T-helper 2 cell treated with Interferon-gamma antibody and Interleukin-4, amounts not matched to agents 5 μg/mL and 100 μg/mL, for 36 hours (primary cell): Measurements from ENCODE around the gene ASS1.

Source experiments
- DNase-seq: peaks from one replicate; pipeline ENCODE4 v3.0.0; 2021; ENCODE audit warnings: low spot score
- H3K27ac Mint-ChIP-seq: one replicate; pipeline ENCODE4 v1.8.0; 2021; ENCODE audit warnings: mild to moderate bottlenecking, mixed read lengths
- H3K27me3 Mint-ChIP-seq: one replicate; pipeline ENCODE4 v1.8.0; 2021; ENCODE audit warnings: low read depth, mixed read lengths
- H3K36me3 Mint-ChIP-seq: one replicate; pipeline ENCODE4 v1.8.0; 2021; ENCODE audit warnings: low read depth, mixed read lengths
- H3K4me1 Mint-ChIP-seq: one replicate; pipeline ENCODE4 v1.8.0; 2021; ENCODE audit warnings: low read depth, mixed read lengths
- H3K4me3 Mint-ChIP-seq: one replicate; pipeline ENCODE4 v1.8.0; 2022; ENCODE audit warnings: mild to moderate bottlenecking, moderate library complexity, mixed read lengths
- H3K9me3 Mint-ChIP-seq: one replicate; pipeline ENCODE4 v1.8.0; 2021; ENCODE audit warnings: mixed read lengths

Gene ASS1

DNA sequence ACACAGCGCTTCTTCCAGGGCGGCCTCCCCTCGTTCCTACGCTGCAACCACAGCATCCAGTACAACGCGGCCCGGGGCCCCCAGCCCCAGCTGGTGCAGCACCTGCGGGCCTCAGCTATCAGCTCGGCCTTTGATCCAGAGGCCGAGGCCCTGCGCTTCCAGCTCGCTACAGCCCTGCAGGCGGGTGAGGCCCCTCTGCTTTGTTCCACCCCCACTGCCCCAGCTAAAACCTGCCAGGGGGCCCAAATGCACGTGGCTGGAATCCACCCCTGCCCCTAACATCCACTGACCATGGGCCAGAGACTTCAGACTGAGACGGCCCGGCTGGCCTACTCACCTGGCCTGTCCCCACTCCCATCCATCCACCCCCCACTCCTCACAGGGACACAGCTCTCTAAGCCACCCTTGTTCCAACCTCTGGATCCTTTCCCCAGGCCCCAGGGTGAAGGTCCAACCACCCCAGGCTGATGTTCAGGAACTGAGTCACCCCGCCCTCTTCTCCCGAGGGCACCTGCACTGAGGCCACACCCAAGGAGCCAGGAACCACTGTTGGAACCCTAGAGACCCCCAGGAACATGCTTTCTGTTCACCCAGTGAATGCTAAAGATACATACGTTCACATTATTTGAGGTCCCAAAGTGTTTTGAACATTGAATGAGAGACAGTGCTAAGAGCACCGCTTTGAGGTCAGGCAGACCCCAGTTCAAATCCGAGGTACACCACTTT lies 18.9 kb upstream of the ASS1 start:
- no peaks in the 10 kb centered on the region for H3K36me3 Mint-ChIP-seq
- no peaks in the 10 kb centered on the region for H3K4me1 Mint-ChIP-seq
- H3K27me3 Mint-ChIP-seq, result peaks cover 2% of the 10 kb centered on the region
- DNase-seq, result no peak
- no peaks in the 10 kb centered on the region for H3K9me3 Mint-ChIP-seq
- H3K4me3 Mint-ChIP-seq, result no peak overlapping the region
- no peak overlapping the region for H3K27ac Mint-ChIP-seq

DNA sequence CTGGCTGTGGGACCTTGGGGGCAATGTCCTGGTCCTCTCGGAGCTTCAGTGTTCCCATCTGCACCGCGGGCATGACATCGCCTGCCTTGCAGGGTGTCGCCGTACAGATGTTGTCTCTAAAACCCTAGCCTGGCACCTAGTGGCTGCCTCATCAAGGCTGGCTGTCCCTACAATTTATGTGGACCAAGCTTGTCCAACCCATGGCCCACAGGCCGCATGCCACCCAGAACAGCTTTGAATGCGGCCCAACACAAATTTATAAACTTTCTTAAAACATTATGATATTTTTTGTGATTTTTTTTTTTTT lies 18.3 kb upstream of the ASS1 start:
- H3K4me3 Mint-ChIP-seq, result no peak overlapping the region
- H3K4me1 Mint-ChIP-seq, result no peaks in the 10 kb centered on the region
- H3K9me3 Mint-ChIP-seq, result no peaks in the 10 kb centered on the region
- peaks cover 2% of the 10 kb centered on the region for H3K27me3 Mint-ChIP-seq
- H3K36me3 Mint-ChIP-seq, result no peaks in the 10 kb centered on the region
- no peak for DNase-seq
- H3K27ac Mint-ChIP-seq, result no peak overlapping the region

DNA sequence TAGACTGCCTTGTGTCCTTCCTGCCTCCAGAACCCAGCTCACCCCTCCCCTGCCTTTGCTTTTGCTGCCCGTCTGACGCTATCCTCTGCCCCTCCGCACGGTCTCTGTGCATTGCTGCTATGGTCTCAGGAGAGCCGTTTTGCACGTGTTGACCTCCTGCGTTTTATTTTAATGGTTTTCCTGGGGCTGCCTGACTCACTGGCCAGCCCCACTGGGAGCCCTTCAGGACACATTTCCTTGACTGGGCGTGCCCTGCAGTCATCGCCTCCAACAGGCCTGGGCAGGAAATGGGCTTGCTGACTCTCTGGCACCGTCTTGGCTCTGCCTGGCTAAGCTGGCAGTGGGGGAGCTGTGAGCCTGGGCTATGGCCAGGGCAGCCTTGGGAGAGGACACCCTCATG lies 17.9 kb upstream of the ASS1 start:
- H3K4me3 Mint-ChIP-seq, result no peak overlapping the region
- no peaks in the 10 kb centered on the region for H3K36me3 Mint-ChIP-seq
- H3K27ac Mint-ChIP-seq, result no peak overlapping the region
- no peak for DNase-seq
- no peaks in the 10 kb centered on the region for H3K9me3 Mint-ChIP-seq
- H3K27me3 Mint-ChIP-seq, result peaks cover 2% of the 10 kb centered on the region
- no peaks in the 10 kb centered on the region for H3K4me1 Mint-ChIP-seq

DNA sequence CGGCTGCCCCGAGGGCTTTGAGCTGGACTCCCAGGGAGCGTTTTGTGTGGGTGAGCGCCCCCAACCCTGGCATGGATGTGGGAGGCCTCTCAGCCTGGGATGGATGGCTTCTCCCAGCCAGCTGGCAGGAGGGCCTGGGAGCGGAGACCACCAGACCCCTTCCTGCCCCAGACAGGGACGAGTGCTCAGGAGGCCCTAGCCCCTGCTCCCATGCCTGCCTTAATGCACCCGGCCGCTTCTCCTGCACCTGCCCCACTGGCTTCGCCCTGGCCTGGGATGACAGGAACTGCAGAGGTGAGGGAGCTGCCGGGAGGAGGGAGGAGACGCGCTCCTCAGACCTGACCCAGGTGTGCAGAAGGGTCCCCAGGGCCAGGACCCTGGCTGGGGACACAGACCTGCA lies 17.4 kb upstream of the ASS1 start:
- DNase-seq, result no peak
- Mint-ChIP-seq H3K9me3 (no peaks in the 10 kb centered on the region), H3K27me3 (peaks cover 4% of the 10 kb centered on the region), H3K36me3 (no peaks in the 10 kb centered on the region), H3K4me3 (no peak overlapping the region), H3K4me1 (no peaks in the 10 kb centered on the region), H3K27ac (no peak overlapping the region)

DNA sequence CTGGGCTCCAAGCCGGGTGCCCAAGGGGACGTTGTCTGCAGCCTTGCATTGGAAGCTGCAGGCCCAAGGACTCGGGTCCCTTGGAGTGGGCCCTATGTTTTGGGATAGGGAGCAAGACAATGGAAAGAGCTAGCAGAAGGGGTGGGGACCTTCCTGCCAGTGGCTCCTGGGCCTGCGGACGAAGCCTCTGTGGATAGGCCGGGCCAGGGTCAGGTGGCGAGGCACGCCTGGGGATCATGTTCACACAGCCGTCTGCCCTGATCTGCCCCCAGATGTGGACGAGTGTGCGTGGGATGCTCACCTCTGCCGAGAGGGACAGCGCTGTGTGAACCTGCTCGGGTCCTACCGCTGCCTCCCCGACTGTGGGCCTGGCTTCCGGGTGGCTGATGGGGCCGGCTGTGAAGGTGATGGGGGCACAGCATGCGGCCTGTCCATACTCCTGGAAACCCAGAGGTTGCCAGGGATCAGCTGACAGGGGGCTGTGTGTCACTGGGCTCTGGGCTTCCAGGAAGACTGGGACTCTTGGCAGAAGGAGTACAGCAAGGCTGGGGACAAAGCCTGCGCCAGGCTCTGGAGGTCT lies 16.6 kb upstream of the ASS1 start:
- DNase-seq, result no peak
- Mint-ChIP-seq H3K27ac (no peak overlapping the region), H3K36me3 (no peaks in the 10 kb centered on the region), H3K9me3 (no peaks in the 10 kb centered on the region), H3K27me3 (peaks cover 12% of the 10 kb centered on the region), H3K4me3 (no peak overlapping the region), H3K4me1 (no peaks in the 10 kb centered on the region)

DNA sequence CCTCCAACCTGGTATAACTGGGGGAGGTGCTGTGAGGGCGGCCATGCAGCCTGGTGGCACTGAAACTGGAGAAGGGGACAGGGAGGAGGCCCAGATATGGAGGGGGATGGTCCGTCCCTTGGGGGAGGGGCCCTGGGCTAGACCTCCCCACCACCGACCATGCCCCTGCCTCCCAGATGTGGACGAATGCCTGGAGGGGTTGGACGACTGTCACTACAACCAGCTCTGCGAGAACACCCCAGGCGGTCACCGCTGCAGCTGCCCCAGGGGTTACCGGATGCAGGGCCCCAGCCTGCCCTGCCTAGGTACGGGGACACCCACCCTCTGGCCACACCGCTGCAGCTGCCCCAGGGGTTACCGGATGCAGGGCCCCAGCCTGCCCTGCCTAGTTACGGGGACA lies 15.4 kb upstream of the ASS1 start:
- Mint-ChIP-seq H3K36me3 (no peaks in the 10 kb centered on the region), H3K27me3 (peaks cover 20% of the 10 kb centered on the region), H3K4me1 (no peaks in the 10 kb centered on the region), H3K9me3 (no peaks in the 10 kb centered on the region), H3K27ac (no peak overlapping the region), H3K4me3 (no peak overlapping the region)
- no peak for DNase-seq

DNA sequence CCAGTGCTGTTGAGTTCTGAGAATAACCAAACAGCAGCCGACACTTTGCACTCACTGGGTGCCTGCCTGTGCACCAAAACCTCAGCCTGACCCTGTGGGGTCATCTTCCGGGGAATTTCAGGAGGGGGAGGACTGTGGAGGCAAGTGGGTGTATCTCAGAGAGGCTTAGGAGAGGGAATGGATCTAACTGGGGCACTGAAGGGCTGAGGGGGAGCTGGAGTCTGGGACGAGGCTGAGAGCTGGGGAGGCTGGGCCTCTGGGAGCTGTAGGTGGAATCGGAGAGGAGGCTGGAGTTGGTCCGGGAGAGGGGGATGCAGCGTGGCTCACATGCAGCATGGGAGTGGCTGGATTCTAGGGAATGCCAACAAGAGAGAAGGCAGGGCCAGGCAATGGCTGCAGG lies 14.9 kb upstream of the ASS1 start:
- Mint-ChIP-seq H3K27me3 (peaks cover 22% of the 10 kb centered on the region), H3K4me1 (no peaks in the 10 kb centered on the region), H3K36me3 (no peaks in the 10 kb centered on the region), H3K4me3 (no peak overlapping the region), H3K27ac (no peak overlapping the region), H3K9me3 (no peaks in the 10 kb centered on the region)
- DNase-seq, result no peak

DNA sequence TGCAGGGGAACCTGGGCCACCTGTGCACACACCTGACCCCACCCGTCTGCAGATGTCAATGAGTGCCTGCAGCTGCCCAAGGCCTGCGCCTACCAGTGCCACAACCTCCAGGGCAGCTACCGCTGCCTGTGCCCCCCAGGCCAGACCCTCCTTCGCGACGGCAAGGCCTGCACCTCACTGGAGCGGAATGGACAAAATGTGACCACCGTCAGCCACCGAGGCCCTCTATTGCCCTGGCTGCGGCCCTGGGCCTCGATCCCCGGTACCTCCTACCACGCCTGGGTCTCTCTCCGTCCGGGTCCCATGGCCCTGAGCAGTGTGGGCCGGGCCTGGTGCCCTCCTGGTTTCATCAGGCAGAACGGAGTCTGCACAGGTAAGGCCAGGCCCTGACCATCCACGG lies 14.5 kb upstream of the ASS1 start:
- H3K27me3 Mint-ChIP-seq, result peaks cover 24% of the 10 kb centered on the region
- DNase-seq, result no peak
- no peaks in the 10 kb centered on the region for H3K4me1 Mint-ChIP-seq
- no peak overlapping the region for H3K27ac Mint-ChIP-seq
- H3K9me3 Mint-ChIP-seq, result no peaks in the 10 kb centered on the region
- no peaks in the 10 kb centered on the region for H3K36me3 Mint-ChIP-seq
- H3K4me3 Mint-ChIP-seq, result no peak overlapping the region

DNA sequence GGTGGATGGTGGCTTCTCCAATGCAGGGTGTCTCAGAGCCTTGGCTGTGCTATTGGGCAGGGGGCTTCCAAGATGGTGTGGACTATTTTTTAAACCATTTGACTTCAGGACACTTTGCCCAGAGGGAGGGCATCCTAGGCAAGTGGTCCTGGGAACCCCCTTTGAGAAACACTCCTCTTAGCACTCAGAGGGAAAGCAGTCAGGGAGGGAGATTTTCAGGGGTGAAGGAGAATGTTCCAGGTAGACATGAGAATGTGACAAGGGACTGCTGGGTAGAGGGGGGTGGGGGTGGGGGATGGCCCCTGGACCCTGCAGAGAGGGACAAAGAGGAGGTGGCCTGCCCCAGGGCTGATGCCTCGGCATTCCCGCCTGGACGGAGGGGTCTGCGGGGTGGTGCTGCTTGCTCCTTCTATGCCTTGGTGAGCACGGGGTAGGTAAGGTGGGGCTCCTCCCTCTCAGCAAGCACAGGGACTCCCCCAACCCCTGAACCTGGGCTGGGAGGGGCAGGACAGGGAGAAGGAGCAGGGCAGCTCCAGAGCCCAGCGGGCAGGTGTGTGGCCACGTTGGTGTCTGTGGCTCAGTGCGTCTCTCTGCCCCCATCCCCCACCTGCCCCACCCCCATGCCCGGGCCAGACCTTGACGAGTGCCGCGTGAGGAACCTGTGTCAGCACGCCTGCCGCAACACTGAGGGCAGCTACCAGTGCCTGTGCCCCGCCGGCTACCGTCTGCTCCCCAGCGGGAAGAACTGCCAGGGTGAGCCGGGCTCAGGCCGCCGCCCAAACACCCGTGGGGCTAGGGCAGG lies 13.8 kb upstream of the ASS1 start:
- H3K27me3 Mint-ChIP-seq, result peaks cover 26% of the 10 kb centered on the region
- H3K36me3 Mint-ChIP-seq, result no peaks in the 10 kb centered on the region
- H3K9me3 Mint-ChIP-seq, result no peaks in the 10 kb centered on the region
- H3K4me1 Mint-ChIP-seq, result no peaks in the 10 kb centered on the region
- DNase-seq, result no peak
- H3K27ac Mint-ChIP-seq, result no peak overlapping the region
- no peak overlapping the region for H3K4me3 Mint-ChIP-seq

DNA sequence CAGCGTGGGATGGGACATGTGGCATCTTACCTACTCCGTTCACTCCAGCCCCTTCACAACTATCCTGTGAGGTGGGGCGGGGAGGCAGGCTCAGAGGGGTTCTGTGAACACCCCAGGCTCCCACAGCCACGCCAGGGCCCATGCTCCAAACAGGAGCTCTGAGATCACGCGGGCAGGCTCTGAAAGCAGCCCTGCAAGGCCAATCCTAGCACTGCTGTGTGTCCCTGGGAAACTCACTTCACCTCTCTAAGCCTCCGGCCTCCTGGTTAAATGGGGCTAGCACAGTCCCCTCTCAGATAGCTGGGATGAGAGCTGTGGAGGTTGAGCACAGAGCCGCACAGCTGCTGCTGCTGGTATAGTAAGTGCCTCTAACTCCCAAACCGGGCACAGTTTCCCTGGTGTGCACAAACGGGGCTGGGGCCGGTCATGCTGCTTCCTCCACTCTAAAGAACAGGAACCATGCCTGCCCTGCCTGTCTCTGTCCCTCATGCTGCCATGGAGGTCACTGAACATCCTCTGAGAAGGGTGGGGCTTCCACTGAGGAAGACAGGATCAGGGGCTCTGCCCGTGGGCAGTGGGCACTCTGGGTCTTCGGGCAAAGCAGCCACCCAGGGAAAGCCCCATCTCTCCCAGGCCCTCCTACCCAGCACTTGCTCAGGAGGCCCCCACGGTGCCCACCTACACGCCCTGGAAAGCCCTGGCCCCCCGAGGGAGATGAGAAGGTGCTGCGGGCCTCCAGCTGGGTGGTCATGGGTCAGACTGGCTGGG lies 13.0 kb upstream of the ASS1 start:
- H3K9me3 Mint-ChIP-seq, result no peaks in the 10 kb centered on the region
- H3K27me3 Mint-ChIP-seq, result peaks cover 26% of the 10 kb centered on the region
- H3K4me1 Mint-ChIP-seq, result no peaks in the 10 kb centered on the region
- H3K36me3 Mint-ChIP-seq, result no peaks in the 10 kb centered on the region
- H3K27ac Mint-ChIP-seq, result no peak overlapping the region
- H3K4me3 Mint-ChIP-seq, result no peak overlapping the region
- no peak for DNase-seq

DNA sequence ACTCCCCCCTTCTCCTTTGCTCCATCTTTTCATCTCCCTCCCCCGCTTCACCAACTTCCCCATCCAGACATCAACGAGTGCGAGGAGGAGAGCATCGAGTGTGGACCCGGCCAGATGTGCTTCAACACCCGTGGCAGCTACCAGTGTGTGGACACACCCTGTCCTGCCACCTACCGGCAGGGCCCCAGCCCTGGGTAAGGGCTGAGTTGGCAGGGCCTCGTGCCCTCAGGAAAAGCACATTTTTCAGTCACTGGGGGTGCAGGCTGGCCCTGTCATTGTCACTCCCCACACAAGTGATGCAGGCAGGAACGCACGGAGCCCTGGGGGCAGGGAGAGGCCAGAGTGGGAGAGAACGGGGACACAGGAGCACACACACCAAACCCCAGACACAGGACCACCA lies 12.4 kb upstream of the ASS1 start:
- H3K4me3 Mint-ChIP-seq, result no peak overlapping the region
- no peaks in the 10 kb centered on the region for H3K36me3 Mint-ChIP-seq
- no peak for DNase-seq
- H3K27me3 Mint-ChIP-seq, result peaks cover 26% of the 10 kb centered on the region
- H3K4me1 Mint-ChIP-seq, result no peaks in the 10 kb centered on the region
- H3K27ac Mint-ChIP-seq, result no peak overlapping the region
- H3K9me3 Mint-ChIP-seq, result no peaks in the 10 kb centered on the region

DNA sequence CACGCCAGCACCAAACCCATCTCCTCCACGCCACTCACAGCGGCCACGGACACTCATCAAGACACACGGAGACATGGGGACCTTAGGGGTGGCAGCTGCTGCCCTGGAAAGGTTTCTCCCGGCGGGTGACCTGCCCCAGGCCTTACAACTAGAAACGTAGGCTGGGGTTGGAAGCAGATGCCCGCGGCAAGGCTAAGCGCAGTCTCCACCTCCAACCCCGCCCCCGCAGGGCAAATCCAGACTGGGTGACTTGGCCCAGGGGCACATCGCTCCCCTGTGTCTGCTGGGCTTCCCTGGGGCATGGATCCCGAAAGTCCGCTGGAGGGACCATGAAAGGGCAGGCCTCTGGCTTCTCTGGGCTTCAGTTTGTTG lies 12.0 kb upstream of the ASS1 start:
- Mint-ChIP-seq H3K4me1 (no peaks in the 10 kb centered on the region), H3K9me3 (no peaks in the 10 kb centered on the region), H3K27me3 (peaks cover 26% of the 10 kb centered on the region), H3K4me3 (no peak overlapping the region), H3K27ac (no peak overlapping the region), H3K36me3 (no peaks in the 10 kb centered on the region)
- DNase-seq, result no peak

DNA sequence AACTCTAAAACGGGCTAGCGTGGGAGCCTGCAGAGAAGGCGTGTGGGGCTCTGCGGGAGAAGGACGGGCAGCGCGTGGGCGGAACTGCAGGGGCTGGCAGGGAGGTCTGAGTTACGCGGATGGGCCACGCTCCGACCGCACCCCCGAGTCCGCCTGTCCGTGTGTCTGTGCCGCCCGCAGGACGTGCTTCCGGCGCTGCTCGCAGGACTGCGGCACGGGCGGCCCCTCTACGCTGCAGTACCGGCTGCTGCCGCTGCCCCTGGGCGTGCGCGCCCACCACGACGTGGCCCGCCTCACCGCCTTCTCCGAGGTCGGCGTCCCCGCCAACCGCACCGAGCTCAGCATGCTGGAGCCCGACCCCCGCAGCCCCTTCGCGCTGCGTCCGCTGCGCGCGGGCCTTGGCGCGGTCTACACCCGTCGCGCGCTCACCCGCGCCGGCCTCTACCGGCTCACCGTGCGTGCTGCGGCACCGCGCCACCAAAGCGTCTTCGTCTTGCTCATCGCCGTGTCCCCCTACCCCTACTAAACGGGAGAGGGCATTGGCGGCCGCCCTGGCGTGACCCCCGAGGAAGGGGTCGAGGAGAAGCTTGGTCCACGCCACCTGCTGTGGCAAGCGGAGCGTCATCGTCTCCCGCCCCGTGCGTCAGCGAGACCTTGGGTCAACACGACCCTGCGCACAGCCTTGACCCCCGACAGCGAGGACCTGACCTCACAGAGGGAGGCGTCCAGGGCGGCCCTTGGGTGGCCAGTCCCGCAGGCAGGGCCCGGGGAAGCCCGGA lies 11.4 kb upstream of the ASS1 start:
- H3K9me3 Mint-ChIP-seq, result no peaks in the 10 kb centered on the region
- H3K27me3 Mint-ChIP-seq, result peaks cover 26% of the 10 kb centered on the region
- H3K4me3 Mint-ChIP-seq, result no peak overlapping the region
- H3K27ac Mint-ChIP-seq, result no peak overlapping the region
- H3K36me3 Mint-ChIP-seq, result no peaks in the 10 kb centered on the region
- H3K4me1 Mint-ChIP-seq, result no peaks in the 10 kb centered on the region
- peak; percentile 45 for DNase-seq

DNA sequence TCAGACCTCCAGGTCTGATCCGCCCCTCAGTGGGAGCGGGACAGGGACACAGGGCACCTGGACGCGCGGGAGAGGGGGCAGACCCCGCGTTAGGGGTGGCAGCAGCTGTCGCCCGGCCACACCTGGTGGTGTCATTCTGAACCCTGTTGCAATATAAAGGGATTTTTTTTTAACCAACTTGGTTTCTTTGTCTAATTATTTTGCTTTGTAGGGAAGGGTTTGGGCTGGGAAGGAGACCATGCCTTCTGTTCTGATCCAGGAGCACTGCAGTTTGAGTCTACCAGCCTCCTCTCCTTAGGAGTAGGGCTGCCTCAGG lies 10.9 kb upstream of the ASS1 start:
- Mint-ChIP-seq H3K27ac (no peak overlapping the region), H3K36me3 (no peaks in the 10 kb centered on the region), H3K4me3 (no peak overlapping the region), H3K27me3 (peaks cover 26% of the 10 kb centered on the region), H3K4me1 (no peaks in the 10 kb centered on the region), H3K9me3 (no peaks in the 10 kb centered on the region)
- DNase-seq, result no peak
